Endothelial cell of umbilical vein (primary cell): Measurements from ENCODE around the gene SERPINA1. TPM values are rescaled to one million over a fixed set of nuclear protein-coding genes. Genes with fewer than 3 reads are reported as not detected.

Source experiments
- BruUV-seq: library from RNA; stranded (reverse); fragments of 400-500 nt; replicated peaks from 2 replicates; lab custom pipeline; 2021; lab: Mats Ljungman, UMichigan
- CTCF ChIA-PET: fragments of 300-600, 350-600 bp; sonication (Branson Sonifier 250); formaldehyde crosslinking; loops from one replicate; lab custom pipeline; 2021; ENCODE audit warnings: antibody characterized with exemption, inconsistent platforms; lab: Charles Lee
- POLR2A ChIA-PET: fragments of 300-600, 350-600 bp; sonication (Branson Sonifier 250); formaldehyde crosslinking; loops from one replicate; lab custom pipeline; 2021; ENCODE audit warnings: antibody characterized with exemption, inconsistent platforms; lab: Charles Lee
- DNase-seq: peaks from one replicate; pipeline ENCODE4 v3.0.0-alpha.2; 2011; ENCODE audit warnings: low read depth, low spot score
- FAIRE-seq: peaks from 2 replicates; lab custom pipeline; 2011; peaks lifted over from hg19 to GRCh38; lab: Jason Lieb, UNC
- H2AFZ ChIP-seq: 2 replicates; pipeline ENCODE4 v1.6.0; 2012; ENCODE audit warnings: low read depth, low read length, control low read depth, inconsistent platforms
- H3K27ac ChIP-seq: 2 replicates; pipeline ENCODE4 v1.5.1; 2011; ENCODE audit warnings: low read depth, mild to moderate bottlenecking, control low read depth, low read length, moderate library complexity; ENCODE audit not compliant: insufficient read depth
- H3K27me3 ChIP-seq, 2 experiments: 2 replicates each; pipeline versions ENCODE4 v1.6.0 to v1.6.1; 2011; ENCODE audit warnings: low read length in 2 of 2, mixed read lengths in 1 of 2; ENCODE audit not compliant: control insufficient read depth in 2 of 2, insufficient read depth in 2 of 2
- H3K36me3 ChIP-seq, 2 experiments: 2 replicates in 1 of 2; 3 replicates in 1 of 2; pipeline ENCODE4 v1.5.1; 2011; ENCODE audit warnings: low read length in 2 of 2, mild to moderate bottlenecking in 1 of 2, moderate library complexity in 1 of 2; ENCODE audit not compliant: control insufficient read depth in 2 of 2, insufficient read depth in 2 of 2; ENCODE audit errors: extremely low read depth in 1 of 2
- H3K4me1 ChIP-seq: 3 replicates; pipeline ENCODE4 v1.5.1; 2011; ENCODE audit warnings: mild to moderate bottlenecking, low read length; ENCODE audit not compliant: control insufficient read depth, insufficient read depth; ENCODE audit errors: extremely low read depth
- H3K4me2 ChIP-seq: 2 replicates; pipeline ENCODE4 v1.6.1; 2011; ENCODE audit warnings: low read length, control low read depth, mixed read lengths; ENCODE audit not compliant: insufficient read depth
- H3K4me3 ChIP-seq, 3 experiments: fragments of 200-600 bp in 1 of 3; sonication (generic), shearing (Covaris generic) in 1 of 3; replicated peaks in 1 of 3; 2 replicates each; pipeline ENCODE4 v1.5.1; 2011 to 2016; ENCODE audit warnings: control low read depth in 3 of 3, low read length in 3 of 3, mild to moderate bottlenecking in 2 of 3, inconsistent platforms in 1 of 3, low read depth in 1 of 3, moderate library complexity in 1 of 3; ENCODE audit not compliant: insufficient read depth in 1 of 3
- H3K79me2 ChIP-seq: 2 replicates; pipeline ENCODE4 v1.6.0; 2012; ENCODE audit warnings: low read length, inconsistent platforms; ENCODE audit not compliant: control insufficient read depth, insufficient read depth
- H3K9ac ChIP-seq: replicated peaks from 2 replicates; pipeline ENCODE3; 2011; ENCODE audit warnings: low read length, control low read depth; ENCODE audit not compliant: insufficient read depth; ENCODE audit errors: extremely low read depth
- H3K9me1 ChIP-seq: replicated peaks from 3 replicates; pipeline ENCODE4 v1.6.0; 2011; ENCODE audit warnings: mild to moderate bottlenecking, low read length; ENCODE audit not compliant: control insufficient read depth, insufficient read depth; ENCODE audit errors: extremely low read depth
- H3K9me3 ChIP-seq: replicated peaks from 2 replicates; pipeline ENCODE4 v1.5.1; 2012; ENCODE audit warnings: low read length, inconsistent platforms; ENCODE audit not compliant: control insufficient read depth, insufficient read depth
- H4K20me1 ChIP-seq: replicated peaks from 2 replicates; pipeline ENCODE3; 2011; ENCODE audit warnings: mild to moderate bottlenecking, low read length; ENCODE audit not compliant: control insufficient read depth, insufficient read depth; ENCODE audit errors: extremely low read depth
- CTCF ChIP-seq, 2 donors: IDR thresholded peaks; 1 replicate in 1 of 2; 2 replicates in 1 of 2; pipeline ENCODE4 v1.5.1; 2011; ENCODE audit warnings: low read length in 2 of 2, mild to moderate bottlenecking in 2 of 2, moderate library complexity in 2 of 2, control low read depth in 1 of 2, inconsistent platforms in 1 of 2, low read depth in 1 of 2; ENCODE audit not compliant: insufficient read depth in 1 of 2; ENCODE audit errors: extremely low read depth in 1 of 2
- EZH2 ChIP-seq: IDR thresholded peaks from 2 replicates; pipeline ENCODE4 v1.6.1; 2012; ENCODE audit warnings: borderline replicate concordance, low read depth, mild to moderate bottlenecking, moderate library complexity, low read length, inconsistent platforms; ENCODE audit not compliant: severe bottlenecking
- FOS ChIP-seq: IDR thresholded peaks from 2 replicates; pipeline ENCODE4 v1.6.1; 2011; ENCODE audit warnings: mild to moderate bottlenecking, low read length, moderate library complexity, borderline replicate concordance; ENCODE audit not compliant: insufficient read depth
- GATA2 ChIP-seq: IDR thresholded peaks from 2 replicates; pipeline ENCODE4 v1.7.0; 2011; ENCODE audit warnings: low read depth, mild to moderate bottlenecking, moderate library complexity, mixed read lengths, low read length; ENCODE audit not compliant: insufficient read length, insufficient read depth
- JUN ChIP-seq: IDR thresholded peaks from 2 replicates; pipeline ENCODE4 v1.6.1; 2011; ENCODE audit warnings: borderline replicate concordance, low read depth; ENCODE audit not compliant: insufficient read length, insufficient read depth
- MAX ChIP-seq: IDR thresholded peaks from 2 replicates; pipeline ENCODE4 v1.6.1; 2011; ENCODE audit not compliant: insufficient read depth, insufficient read length
- MYC ChIP-seq: IDR thresholded peaks from one replicate; pipeline ENCODE4 v1.6.1; 2011; ENCODE audit warnings: mild to moderate bottlenecking, low read depth, low read length
- POLR2A ChIP-seq: IDR thresholded peaks from 2 replicates; pipeline ENCODE4 v1.6.1; 2012; ENCODE audit warnings: low read depth, mild to moderate bottlenecking, control low read depth, low read length
- POLR2AphosphoS5 ChIP-seq: IDR thresholded peaks from 2 replicates; pipeline ENCODE4 v1.6.1; 2012; ENCODE audit warnings: low read depth, mild to moderate bottlenecking, control low read depth, low read length, moderate library complexity; ENCODE audit not compliant: insufficient read depth
- dilution Hi-C: fragments of 300-500 bp; cut with MboI; formaldehyde crosslinking; loops from one replicate; pipeline ENCODE4 v1.15.0; 2019; ENCODE audit warnings: low sequenced_read_pairs; ENCODE audit not compliant: extremely low pct_ligation_motif_present
- intact Hi-C: fragments of 100-400 bp; cut with micrococcal nuclease; formaldehyde crosslinking; loops from one replicate; pipeline ENCODE4 v1.10.0; 2022
- polyA plus RNA-seq, 4 experiments: library from polyadenylated mRNA; depleted of rRNA in 3 of 4; stranded (reverse) in 3 of 4; unstranded in 1 of 4; fragments of >200 nt; gene quantifications; 2 replicates each; pipeline versions ENCODE4 v1.2.1 to v1.2.3, GENCODE V29; 2011 to 2012; ENCODE audit warnings: missing spikeins in 1 of 4
- total RNA-seq: library from RNA; stranded (reverse); gene quantifications from 2 replicates; pipeline ENCODE4 v1.2.3, GENCODE V29; 2021

SERPINA1 gene
- total and polyA plus RNA-seq, 2 donors (not counting 3 experiments of a cell fraction or from before 2014, with no cell fraction given): not detected

- intact Hi-C loops (no loop called here), dilution Hi-C loops (no loop called here)
- BruUV-seq: no TSS peak
- H3K9me1 ChIP-seq: no peaks in the 10 kb centered on the region
- ChIA-PET POLR2A (no interaction called here), CTCF (no interaction called here)
- TF ChIP-seq POLR2AphosphoS5 (no peak), MYC (no peak), MAX (no peak), GATA2 (no peak), POLR2A (no peak), EZH2 (no peak)
- H3K36me3 ChIP-seq: no peaks in the 10 kb centered on the region
- FAIRE-seq (no peak), DNase-seq (no peak)
- H3K79me2 ChIP-seq: no peaks in the 10 kb centered on the region
- H3K4me3 ChIP-seq: no peak overlapping the region
- no peak overlapping the region for H3K27ac ChIP-seq
- no peaks in the 10 kb centered on the region for H4K20me1 ChIP-seq
- no peaks in the 10 kb centered on the region for H3K9me3 ChIP-seq
- no peaks in the 10 kb centered on the region for H3K27me3 ChIP-seq
- no peaks in the 10 kb centered on the region for H3K4me1 ChIP-seq
- no peak overlapping the region for H3K4me2 ChIP-seq
- H2AFZ ChIP-seq: no peak overlapping the region
- no peak overlapping the region for H3K9ac ChIP-seq
These were observed 15.0 kb upstream of the SERPINA1 start for GRCh38 chr14:94403312-94403932.

- no peak overlapping the region for H3K9ac ChIP-seq
- DNase-seq (no peak), FAIRE-seq (no peak)
- no peak overlapping the region for H2AFZ ChIP-seq
- no peaks in the 10 kb centered on the region for H3K9me1 ChIP-seq
- ChIA-PET CTCF (no interaction called here), POLR2A (no interaction called here)
- H3K9me3 ChIP-seq: no peaks in the 10 kb centered on the region
- no peak overlapping the region for H3K27ac ChIP-seq
- no peak for TF ChIP-seq JUN
- TF ChIP-seq MAX: no peak
- no peak for TF ChIP-seq FOS
- TF ChIP-seq POLR2A: no peak
- TF ChIP-seq POLR2AphosphoS5: no peak
- TF ChIP-seq MYC: no peak
- no peak for TF ChIP-seq CTCF (IDR thresholded peaks at IDR 0.05; ENCODE audit: extremely low read depth in 1 of 2, insufficient read depth in 1 of 2, low read depth in 1 of 2, low read length in 2 of 2)
- TF ChIP-seq EZH2: no peak
- no peak for TF ChIP-seq GATA2
- H4K20me1 ChIP-seq: no peaks in the 10 kb centered on the region
- no peaks in the 10 kb centered on the region for H3K36me3 ChIP-seq
- H3K27me3 ChIP-seq: no peaks in the 10 kb centered on the region
- intact Hi-C loops (no loop called here), dilution Hi-C loops (no loop called here)
- H3K4me3 ChIP-seq: no peak overlapping the region
- no peaks in the 10 kb centered on the region for H3K4me1 ChIP-seq
- H3K4me2 ChIP-seq: no peak overlapping the region
- H3K79me2 ChIP-seq: no peaks in the 10 kb centered on the region
- BruUV-seq: no TSS peak
These were observed 12.7 kb upstream of the SERPINA1 start for GRCh38 chr14:94401083-94401482.
